Activated T-cell treated with anti-CD3 and anti-CD28 coated beads for 4 hours (primary cell): Measurements from ENCODE around the gene ZNF407.
"Not testable (repeated sequence)": the region's sequence is repeated elsewhere in the genome, so short reads cannot be mapped to it uniquely, and the experiment has no call there.

Source experiments
- DNase-seq: peaks from one replicate; pipeline ENCODE4 v3.0.0-alpha.2; 2020

The ZNF407 gene

GRCh38 chr18:74597662-74598349 is at the start of gene ZNF407:
TSS of gene ZNF407 (plus strand) at chr18:74597870. CDS start at chr18:74631020, 33,150 bp downstream.
- peak; percentile 83 for DNase-seq

- DNase-seq = no peak
Measured at GRCh38 chr18:74549591-74550104, 48.0 kb upstream of the ZNF407 start.

GRCh38 chr18:74550886-74551285 is 46.8 kb upstream of the ZNF407 start:
- DNase-seq = no peak

GRCh38 chr18:74551452-74551851 is 46.2 kb upstream of the ZNF407 start:
- DNase-seq = no peak

- peak; percentile 72 for DNase-seq
Measured at GRCh38 chr18:74551936-74552555, 45.6 kb upstream of the ZNF407 start.

GRCh38 chr18:74556126-74556525 is 41.5 kb upstream of the ZNF407 start:
- DNase-seq = no peak

GRCh38 chr18:74558096-74558495 is 39.6 kb upstream of the ZNF407 start:
- no peak for DNase-seq

- no peak for DNase-seq
Measured at GRCh38 chr18:74562131-74562730, 35.4 kb upstream of the ZNF407 start.

GRCh38 chr18:74562775-74563174 is 34.9 kb upstream of the ZNF407 start:
- DNase-seq = no peak

GRCh38 chr18:74563999-74564398 is 33.7 kb upstream of the ZNF407 start:
- no peak for DNase-seq

- DNase-seq = not testable (repeated sequence)
Measured at GRCh38 chr18:74565164-74565563, 32.5 kb upstream of the ZNF407 start.

- not testable (repeated sequence) for DNase-seq
Measured at GRCh38 chr18:74565993-74566392, 31.7 kb upstream of the ZNF407 start.

- DNase-seq = no peak
Measured at GRCh38 chr18:74567822-74568221, 29.8 kb upstream of the ZNF407 start.

- DNase-seq = no peak
Measured at GRCh38 chr18:74569401-74569800, 28.3 kb upstream of the ZNF407 start.

GRCh38 chr18:74570266-74570665 is 27.4 kb upstream of the ZNF407 start:
- no peak for DNase-seq

- no peak for DNase-seq
Measured at GRCh38 chr18:74571895-74572680, 25.6 kb upstream of the ZNF407 start.

- DNase-seq = no peak
Measured at GRCh38 chr18:74573053-74573452, 24.6 kb upstream of the ZNF407 start.

GRCh38 chr18:74574916-74575315 is 22.8 kb upstream of the ZNF407 start:
- DNase-seq = no peak

- no peak for DNase-seq
Measured at GRCh38 chr18:74577019-74577418, 20.7 kb upstream of the ZNF407 start.

- DNase-seq = no peak
Measured at GRCh38 chr18:74579496-74580065, 18.1 kb upstream of the ZNF407 start.

GRCh38 chr18:74582642-74583041 is 15.0 kb upstream of the ZNF407 start:
- DNase-seq = no peak

- DNase-seq = no peak
Measured at GRCh38 chr18:74587441-74587840, 10.2 kb upstream of the ZNF407 start.

GRCh38 chr18:74589021-74589420 is 8.6 kb upstream of the ZNF407 start:
- DNase-seq = no peak
